Stimulated activated CD4-positive, alpha-beta T cell treated with anti-CD3 and anti-CD28 coated beads, Interleukin-1b, Interleukin-23, amount 100 ng/mL, for 48 hours (primary cell): Measurements from ENCODE around the gene ROR2.

Experiments
- DNase-seq: peaks from one replicate; pipeline ENCODE4 v3.0.0-alpha.2; 2020

The ROR2 gene

GRCh38 chr9:91732187-91733005 lies 217.6 kb downstream of the ROR2 start:
- no peak for DNase-seq

GRCh38 chr9:91730806-91731205 lies 219.2 kb downstream of the ROR2 start:
- no peak for DNase-seq

- no peak for DNase-seq
Observed at GRCh38 chr9:91729558-91729842, 220.5 kb downstream of the ROR2 start.

GRCh38 chr9:91727972-91728371 lies 222.1 kb downstream of the ROR2 start:
- no peak for DNase-seq

GRCh38 chr9:91727316-91727861 lies 222.6 kb downstream of the ROR2 start:
- DNase-seq, result peak; percentile 41

- DNase-seq, result no peak
Observed at GRCh38 chr9:91726406-91727100, 223.5 kb downstream of the ROR2 start.

GRCh38 chr9:91725651-91726050 lies 224.4 kb downstream of the ROR2 start:
- no peak for DNase-seq

GRCh38 chr9:91724609-91725505 lies 225.2 kb downstream of the ROR2 start:
- DNase-seq, result no peak

GRCh38 chr9:91724068-91724440 lies 226.0 kb downstream of the ROR2 start:
- no peak for DNase-seq

- no peak for DNase-seq
Observed at GRCh38 chr9:91723420-91724067, 226.5 kb downstream of the ROR2 start.

GRCh38 chr9:91720751-91721705 lies 229.0 kb downstream of the ROR2 start:
- DNase-seq, result no peak

GRCh38 chr9:91720313-91720712 lies 229.7 kb downstream of the ROR2 start:
- no peak for DNase-seq

GRCh38 chr9:91718071-91718470 lies 232.0 kb downstream of the ROR2 start:
- no peak for DNase-seq

- no peak for DNase-seq
Observed at GRCh38 chr9:91716815-91717214, 233.2 kb downstream of the ROR2 start.

- DNase-seq, result no peak
Observed at GRCh38 chr9:91716239-91716638, 233.8 kb downstream of the ROR2 start.

GRCh38 chr9:91714874-91715615 lies 235.0 kb downstream of the ROR2 start:
- DNase-seq, result no peak

GRCh38 chr9:91714020-91714806 lies 235.8 kb downstream of the ROR2 start:
- DNase-seq, result peak; percentile 8

GRCh38 chr9:91712811-91713210 lies 237.2 kb downstream of the ROR2 start:
- DNase-seq, result no peak

- DNase-seq, result peak; percentile 82
Observed at GRCh38 chr9:91711755-91712601, 238.1 kb downstream of the ROR2 start.
